Stimulated activated CD4-positive, alpha-beta T cell treated with anti-CD3 and anti-CD28 coated beads, TNF-alpha, amount 100 ng/mL, for 1 hour (primary cell): Measurements from ENCODE around the gene PLTP.

ENCODE experiments used
- DNase-seq, 3 donors: peaks; one replicate each; pipeline ENCODE4 v3.0.0-alpha.2; 2020; ENCODE audit warnings: low read depth in 3 of 3, low spot score in 1 of 3

The PLTP gene

DNA sequence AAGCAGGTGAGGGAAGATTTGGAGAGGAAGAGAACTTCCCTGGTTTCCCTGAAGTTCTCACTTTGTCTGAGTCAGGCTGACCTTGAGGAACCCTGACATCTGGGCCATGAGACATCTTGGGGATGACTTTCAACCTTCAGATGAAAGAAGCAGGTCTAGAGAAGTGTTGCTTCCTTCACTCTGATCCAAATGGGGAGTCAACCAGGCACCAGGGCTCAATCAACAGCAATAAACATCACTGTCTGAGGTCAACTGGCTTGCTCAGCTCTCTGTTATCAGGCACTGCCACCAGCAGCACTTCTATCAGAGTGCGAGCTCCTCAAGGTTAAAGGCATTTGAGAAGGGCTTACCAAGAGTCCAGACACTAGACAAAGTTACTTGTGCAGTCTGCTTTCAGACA is 61.0 kb downstream of the PLTP start:
- no peak for DNase-seq

DNA sequence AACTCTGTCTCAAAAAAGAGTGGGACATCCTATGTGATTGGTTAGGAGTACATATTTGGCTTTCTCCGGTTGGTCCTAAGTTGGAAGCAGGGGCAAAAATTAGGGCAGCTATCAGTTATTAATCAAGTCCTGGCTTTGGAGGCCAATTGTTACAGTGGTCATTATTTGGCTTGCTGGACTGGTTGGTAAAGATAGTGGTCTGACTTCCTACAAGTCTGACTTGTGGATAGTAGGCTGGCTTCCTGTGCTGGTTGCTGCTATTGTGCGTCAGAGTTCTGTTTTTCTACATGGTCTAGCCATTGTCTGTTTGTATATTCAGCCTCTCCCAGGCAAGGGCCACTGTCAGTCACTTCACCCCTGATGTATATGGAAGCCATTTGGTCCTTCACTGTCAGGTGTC is 61.7 kb downstream of the PLTP start:
- DNase-seq = no peak

DNA sequence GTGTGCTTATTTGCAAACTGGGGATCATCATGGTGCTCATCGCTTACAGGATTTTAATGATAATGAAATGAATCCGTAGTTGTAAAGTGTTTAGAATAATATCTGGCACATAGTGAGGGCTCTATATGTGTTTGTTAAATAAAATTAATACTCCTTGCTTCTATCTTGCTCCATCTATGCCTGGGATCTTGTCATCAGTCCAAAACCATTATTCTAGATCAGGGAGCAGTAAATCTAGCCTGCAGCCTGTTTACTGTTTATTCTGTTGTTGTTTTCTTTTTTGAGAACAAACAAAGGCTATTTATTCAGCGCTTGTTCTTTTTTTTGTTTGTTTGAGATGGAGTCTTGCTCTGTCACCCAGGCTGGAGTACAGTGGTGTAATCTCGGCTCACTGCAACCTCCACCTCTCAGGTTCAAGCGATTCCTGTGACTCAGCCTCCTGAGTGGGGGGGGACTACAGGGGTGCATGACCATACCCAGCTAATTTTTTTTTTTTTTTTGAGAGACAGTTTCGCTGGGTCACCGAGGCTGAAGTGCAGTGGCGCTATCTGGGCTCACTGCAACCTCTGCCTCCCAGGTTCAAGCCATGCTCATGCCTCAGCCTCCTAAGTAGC is 62.9 kb downstream of the PLTP start:
- DNase-seq = no peak
